K562 (cell line): ENCODE results near the gene UPF2. TPM values are rescaled to one million over a fixed set of nuclear protein-coding genes. Genes with fewer than 3 reads are reported as not detected.

ENCODE experiments used
- CHD1 ChIP-seq: fragments of 200-600 bp; sonication (generic); IDR thresholded peaks from one replicate; pipeline ENCODE4 v1.6.1; 2012; ENCODE audit warnings: mild to moderate bottlenecking, moderate library complexity, low read length, inconsistent platforms
- HLTF ChIP-seq: fragments of 450-650 bp; IDR thresholded peaks from 2 replicates; pipeline ENCODE4 v1.6.1; 2016
- MCM2 ChIP-seq: fragments of 450-650 bp; IDR thresholded peaks from 2 replicates; pipeline ENCODE4 v1.6.1; 2017; ENCODE audit warnings: low read depth, mild to moderate bottlenecking
- MGA ChIP-seq: fragments of 450-650 bp; IDR thresholded peaks from 2 replicates; pipeline ENCODE4 v1.6.1; 2016; ENCODE audit warnings: mild to moderate bottlenecking, moderate library complexity
- NCOA2 ChIP-seq, 2 experiments: fragments of 450-650 bp; IDR thresholded peaks; 2 replicates each; pipeline ENCODE4 v1.6.1; 2018; ENCODE audit warnings: mild to moderate bottlenecking in 2 of 2, moderate library complexity in 1 of 2; ENCODE audit not compliant: partially characterized antibody in 2 of 2
- NCOA4 ChIP-seq: fragments of 450-650 bp; IDR thresholded peaks from 2 replicates; pipeline ENCODE4 v1.6.1; 2018; ENCODE audit warnings: mild to moderate bottlenecking; ENCODE audit not compliant: partially characterized antibody
- NFATC3 ChIP-seq: fragments of 450-650 bp; IDR thresholded peaks from 2 replicates; pipeline ENCODE4 v1.6.1; 2017; ENCODE audit warnings: mild to moderate bottlenecking
- ZNF408 ChIP-seq: fragments of 250-450 bp; sonication (Bioruptor Pico); IDR thresholded peaks from 2 replicates; pipeline ENCODE4 v1.4.0; 2020; ENCODE audit warnings: low read depth, mild to moderate bottlenecking, moderate library complexity
- polyA plus RNA-seq, 8 experiments: library from polyadenylated mRNA; depleted of rRNA in 4 of 8; stranded (reverse) in 5 of 8; unstranded in 3 of 8; fragments of >200 nt; fragmentation: Nextera tagmentation in 2 of 8; fragmentation: Illumina TruSeq in 1 of 8; extraction: Ambion mirVana in 2 of 8; extraction: Trizol in 1 of 8; gene quantifications; 2 replicates each; pipeline versions ENCODE4 v1.2.1 to v1.2.3, GENCODE V29; 2011 to 2014; ENCODE audit warnings: inconsistent platforms in 1 of 8, missing spikeins in 1 of 8
- total RNA-seq, 7 experiments: library from RNA; depleted of rRNA in 6 of 7; stranded (reverse); fragments of >200 nt in 6 of 7; fragmentation: Illumina TruSeq in 2 of 7; extraction: Trizol in 2 of 7; gene quantifications; 2 replicates each; pipeline versions ENCODE4 v1.2.1 to v1.2.3, GENCODE V29; 2011 to 2021; ENCODE audit warnings: low replicate concordance in 1 of 7

Gene UPF2
- total and polyA plus RNA-seq, 9 of the 15 experiments (the other 6 are each of a cell fraction or from before 2014, with no cell fraction given) = 13.9 to 37.7 (median 23.7) TPM

- TF ChIP-seq MGA = peak; percentile 84
- TF ChIP-seq MCM2 = no peak
- TF ChIP-seq HLTF = no peak
- no peak for TF ChIP-seq ZNF408 (CRISPR knock-in tag)
- TF ChIP-seq CHD1 = no peak
- TF ChIP-seq NFATC3 = no peak; the same call in 1 of the 2 replicates
- TF ChIP-seq NCOA2 (IDR thresholded peaks at IDR 0.05; ENCODE audit: partially characterized antibody in 2 of 2) = no peak
- no peak for TF ChIP-seq NCOA4
Observed at GRCh38 chr10:11898372-11899066, 144.1 kb downstream of the UPF2 start (continued).
